Activated CD4-positive, alpha-beta T cell treated with anti-CD3 and anti-CD28 coated beads, Interleukin-2, amount 50 U/mL, for 1 hour (primary cell): Measurements from ENCODE around the gene ZNF536.
"Not testable (repeated sequence)": the region's sequence is repeated elsewhere in the genome, so short reads cannot be mapped to it uniquely, and the experiment has no call there.

ENCODE experiments used
- DNase-seq: peaks from one replicate; pipeline ENCODE4 v3.0.0-alpha.2; 2020

Gene ZNF536

DNA sequence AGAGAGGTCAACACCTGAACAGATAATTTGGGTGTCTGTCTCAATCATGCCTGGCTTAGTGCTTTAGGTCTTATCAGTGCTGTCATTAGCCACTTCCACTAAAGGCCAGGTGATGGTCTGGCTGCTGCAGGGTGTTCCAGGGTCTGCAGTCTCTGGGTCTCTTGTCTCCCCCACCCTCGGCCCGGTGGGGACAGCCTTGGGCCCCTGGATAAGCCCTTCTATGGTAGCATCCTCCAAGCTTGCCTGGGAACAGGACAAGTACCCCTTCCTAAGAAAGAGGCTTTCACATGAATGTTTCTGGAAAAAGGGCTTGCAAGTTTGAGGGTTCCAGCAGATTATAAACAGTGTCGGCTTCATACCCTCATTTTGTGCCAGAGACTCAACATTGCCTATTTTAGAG, 29.3 kb upstream of the ZNF536 start:
- DNase-seq, result no peak

DNA sequence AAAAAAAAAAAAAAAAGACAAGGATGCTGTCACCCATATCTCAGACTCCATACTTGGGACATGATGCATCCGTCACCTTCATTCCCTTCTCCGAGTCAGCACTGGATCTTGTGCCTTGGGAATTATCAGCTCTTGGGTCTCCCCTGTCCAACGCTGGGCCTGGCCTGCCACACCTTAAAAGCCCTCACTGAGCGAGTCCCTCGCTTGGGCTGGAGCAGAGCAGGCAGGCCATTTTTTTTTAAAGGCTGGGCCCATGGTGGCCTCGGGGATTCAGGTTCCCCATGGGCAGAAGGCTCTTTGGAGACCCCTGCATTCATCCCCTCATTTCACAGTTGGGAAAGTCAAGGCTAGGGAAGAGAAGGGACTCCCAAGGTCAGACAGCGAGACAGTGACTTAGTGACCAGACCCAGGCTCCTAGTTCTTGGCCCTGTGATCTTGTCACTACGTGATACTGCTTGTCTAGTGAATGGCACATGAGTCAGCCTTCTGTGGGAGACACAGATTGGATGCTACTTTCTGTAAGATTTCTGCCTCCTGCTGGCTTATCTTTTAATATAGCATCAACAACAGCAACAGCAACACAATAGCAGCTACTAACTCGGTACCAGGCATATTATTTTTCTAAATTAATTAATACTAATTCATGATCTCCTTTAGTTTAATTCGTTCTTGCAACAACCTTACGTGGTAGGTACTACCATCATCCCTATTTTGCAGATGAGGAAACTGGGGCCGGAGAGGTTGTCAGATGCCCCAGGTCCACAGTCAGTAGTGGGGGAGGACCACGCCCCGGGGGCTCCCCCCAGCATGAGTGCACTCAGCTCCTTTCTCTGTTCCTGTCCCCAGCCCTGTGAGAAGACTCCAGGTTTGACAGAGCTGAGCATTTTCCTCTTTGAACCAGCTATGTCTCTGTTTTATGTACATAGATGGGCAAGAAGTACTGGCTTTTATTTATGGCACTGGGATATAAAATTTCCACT, 27.4 kb upstream of the ZNF536 start:
- DNase-seq, result no peak

DNA sequence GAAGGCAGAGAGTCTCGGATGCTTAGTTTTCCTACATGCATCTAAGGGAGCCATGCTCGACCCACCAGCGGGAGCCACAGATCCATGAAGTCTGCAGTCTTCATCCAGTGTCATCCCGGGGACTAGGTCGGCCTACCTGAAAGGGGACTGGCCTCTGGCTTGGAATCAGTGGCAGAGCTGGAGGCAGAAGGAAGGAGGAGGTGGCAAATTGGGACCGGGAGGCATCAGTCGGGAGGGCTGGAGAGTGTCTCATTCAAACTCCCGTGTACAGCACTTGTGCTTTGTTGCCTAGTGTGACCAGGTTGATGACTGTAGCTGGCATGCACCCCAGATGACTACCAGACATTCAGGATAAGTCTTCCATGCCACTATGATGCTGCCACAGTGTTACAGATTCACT, 26.5 kb upstream of the ZNF536 start:
- no peak for DNase-seq

DNA sequence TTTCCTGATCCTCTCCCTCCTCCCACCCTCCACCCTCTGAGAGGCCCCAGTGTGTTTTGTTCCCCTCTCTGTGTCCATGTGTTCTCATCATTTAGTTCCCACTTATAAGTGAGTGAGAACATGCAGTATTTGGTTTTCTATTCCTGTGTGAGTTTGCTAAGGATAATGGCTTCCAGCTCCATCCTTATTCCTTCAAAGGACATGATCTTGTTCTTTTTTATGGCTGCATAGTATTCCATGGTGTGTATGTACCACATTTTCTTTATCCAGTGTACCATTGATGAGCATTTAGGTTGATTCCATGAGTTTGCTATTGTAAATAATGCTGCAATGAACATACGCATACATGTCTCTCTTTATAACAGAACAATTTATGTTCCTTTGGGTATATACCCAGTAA, 25.7 kb upstream of the ZNF536 start:
- not testable (repeated sequence) for DNase-seq

DNA sequence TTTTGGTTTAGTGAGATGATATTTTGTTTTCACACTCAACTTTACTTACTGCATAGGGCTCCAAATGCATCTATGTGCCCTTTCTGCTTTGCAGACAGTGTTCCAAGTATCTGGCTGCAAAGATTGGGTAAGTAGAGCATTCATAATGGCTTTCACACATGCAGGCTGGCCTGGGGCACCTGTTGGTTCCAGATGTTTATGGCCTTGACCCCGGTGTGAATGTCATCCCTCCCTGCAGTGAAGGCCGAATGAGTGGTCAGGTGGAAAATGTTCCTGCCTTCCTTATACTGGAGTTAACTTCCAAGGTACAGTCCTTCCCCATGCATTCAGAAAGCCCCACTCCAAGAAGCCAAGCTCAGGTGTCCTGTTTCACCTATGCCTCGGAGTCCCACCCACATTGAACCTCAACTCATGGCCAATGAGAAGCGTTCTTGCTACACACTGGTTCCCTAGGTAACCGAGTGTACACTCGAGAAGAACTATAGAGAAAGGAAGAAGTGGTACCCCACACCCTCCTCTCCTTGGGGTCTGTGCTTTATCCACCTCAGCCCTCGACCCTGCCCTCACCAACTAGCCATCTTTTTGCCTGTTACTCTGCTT, 23.0 kb upstream of the ZNF536 start:
- no peak for DNase-seq

DNA sequence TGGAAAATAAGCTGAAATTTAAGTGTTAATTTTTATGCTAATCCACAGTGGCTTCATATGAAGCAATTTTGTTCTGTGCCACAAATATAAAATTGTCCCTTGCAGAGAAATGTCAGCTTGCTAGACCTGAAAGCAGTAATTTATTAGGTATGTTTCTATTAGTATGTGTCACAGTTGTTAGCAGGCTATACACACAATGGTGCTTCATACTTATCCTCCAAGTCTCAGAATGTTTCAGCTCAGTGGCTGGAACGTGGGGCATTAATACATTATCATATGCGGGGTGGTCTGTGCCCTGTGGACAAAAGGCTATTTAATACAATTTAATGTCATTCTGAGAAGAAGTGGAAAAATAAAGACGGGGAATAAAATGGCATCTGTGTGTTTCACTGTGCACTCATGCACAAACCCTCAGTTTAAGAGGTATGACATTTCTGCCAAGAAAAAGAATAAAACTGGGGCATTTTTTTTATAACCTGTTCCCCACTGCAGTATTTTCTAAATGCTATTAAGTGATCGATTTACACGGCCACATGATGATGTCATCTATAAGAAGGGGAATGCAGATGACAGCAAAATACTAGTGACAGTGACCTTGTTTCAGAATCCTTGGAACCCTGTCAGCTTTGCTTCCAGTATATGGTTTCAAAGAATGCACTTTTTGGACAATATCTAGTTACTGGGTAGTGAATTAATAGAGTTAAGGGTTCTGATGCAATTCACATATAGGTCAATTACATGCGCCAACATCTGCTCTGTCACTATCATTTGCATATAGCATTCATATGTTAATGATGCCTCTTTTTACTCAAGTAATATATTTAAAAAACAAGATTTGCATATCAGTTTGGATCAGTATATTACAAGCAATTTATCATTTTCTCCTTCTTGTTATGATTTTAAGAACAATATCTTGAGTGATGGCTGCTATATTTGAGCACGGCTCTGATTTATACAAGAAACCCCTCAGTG, 21.2 kb upstream of the ZNF536 start:
- DNase-seq, result no peak

DNA sequence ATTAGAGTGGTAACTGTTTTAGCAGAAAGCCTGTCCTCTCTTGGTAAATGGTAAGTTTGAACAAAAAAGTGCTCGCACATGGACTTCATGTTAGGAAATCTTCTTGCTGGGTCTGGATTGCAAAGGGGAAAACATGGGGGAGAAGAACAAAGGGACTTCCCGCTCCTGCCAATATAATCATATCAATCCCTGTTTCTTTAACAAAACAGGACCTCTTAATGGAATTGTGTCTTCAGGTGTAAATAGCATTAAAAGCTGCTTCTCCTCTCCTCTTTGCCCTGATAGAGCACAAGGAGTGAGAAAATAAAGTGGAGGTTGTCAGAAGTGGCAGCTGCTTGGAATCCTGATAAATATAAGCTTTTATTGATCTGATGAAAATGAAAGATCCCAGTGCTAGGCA, 20.4 kb upstream of the ZNF536 start:
- DNase-seq, result no peak

DNA sequence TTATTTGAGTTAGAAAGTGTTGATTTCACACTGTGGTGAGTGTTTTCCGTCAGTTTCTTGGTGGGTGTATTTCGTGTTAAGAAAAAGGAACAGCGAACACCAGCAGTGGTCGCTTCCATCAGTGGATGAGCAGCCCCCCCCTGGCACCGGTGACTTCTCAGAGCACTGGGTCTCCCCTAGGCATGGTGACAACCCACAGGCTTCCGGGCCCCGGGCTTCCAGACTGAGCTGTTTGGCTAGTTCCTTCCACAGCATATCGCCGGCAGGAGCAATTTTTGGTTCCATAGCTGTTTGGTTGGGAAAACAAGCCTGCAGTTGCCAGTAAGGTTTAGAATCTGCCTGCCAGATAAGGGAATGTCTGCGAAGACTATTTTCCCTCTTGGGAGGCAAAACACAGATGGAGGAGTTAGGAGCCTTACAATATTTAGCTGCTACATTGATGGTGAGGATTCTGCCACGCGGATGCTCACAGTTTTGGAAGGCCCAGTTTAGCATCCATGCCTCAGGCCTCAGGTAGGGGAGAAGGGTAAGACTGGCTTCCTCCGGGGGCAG, 18.7 kb upstream of the ZNF536 start:
- no peak for DNase-seq

DNA sequence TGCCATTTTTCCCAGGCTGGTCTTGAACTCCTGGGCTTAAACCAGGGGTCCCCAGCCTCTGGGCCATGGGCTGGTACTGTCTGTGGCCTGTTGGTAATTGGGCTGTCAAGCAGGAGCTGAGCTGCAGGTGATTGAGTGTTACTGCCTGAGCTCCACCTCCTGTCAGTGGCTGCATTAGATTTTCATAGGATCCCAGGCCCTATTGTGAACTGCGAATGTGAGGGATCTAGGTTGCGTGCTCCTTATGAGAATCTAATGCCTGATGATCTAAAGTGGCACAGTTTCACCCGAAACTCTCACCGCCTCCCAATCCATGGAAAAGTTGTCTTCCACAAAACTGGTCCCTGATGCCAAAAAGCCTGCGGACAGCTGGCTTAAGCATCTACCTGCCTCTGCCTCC, 16.6 kb upstream of the ZNF536 start:
- DNase-seq, result no peak

DNA sequence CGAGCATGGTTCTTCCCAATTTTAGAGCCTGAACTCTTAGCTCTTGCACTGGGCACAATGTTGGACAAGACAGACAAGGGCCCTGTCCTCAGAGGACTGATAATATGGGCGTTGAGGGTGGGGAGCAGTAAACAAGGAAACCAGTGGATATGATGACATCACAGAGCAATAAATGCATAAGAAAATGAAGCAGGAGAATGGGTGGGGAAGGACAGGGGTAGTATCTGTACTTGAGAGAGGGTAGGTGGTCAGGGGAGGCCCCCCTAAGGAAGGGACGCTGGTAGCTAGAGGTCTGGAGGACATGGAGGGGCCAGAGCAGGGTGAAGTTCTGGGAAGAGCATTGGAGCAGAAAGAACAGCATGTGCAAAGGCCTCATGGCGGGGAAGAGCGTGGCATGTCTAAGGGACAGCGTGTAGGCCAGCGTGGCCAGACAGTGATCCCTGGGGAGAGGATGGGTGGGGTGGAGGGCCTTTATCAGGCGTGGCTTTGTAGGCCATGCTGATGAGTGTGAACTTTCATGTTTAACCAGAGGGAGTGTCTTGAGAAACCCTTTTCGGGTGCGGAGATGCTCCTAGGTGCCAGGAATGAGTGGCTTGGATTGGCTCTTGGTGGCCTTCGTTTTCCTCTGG, 15.1 kb upstream of the ZNF536 start:
- DNase-seq, result no peak

DNA sequence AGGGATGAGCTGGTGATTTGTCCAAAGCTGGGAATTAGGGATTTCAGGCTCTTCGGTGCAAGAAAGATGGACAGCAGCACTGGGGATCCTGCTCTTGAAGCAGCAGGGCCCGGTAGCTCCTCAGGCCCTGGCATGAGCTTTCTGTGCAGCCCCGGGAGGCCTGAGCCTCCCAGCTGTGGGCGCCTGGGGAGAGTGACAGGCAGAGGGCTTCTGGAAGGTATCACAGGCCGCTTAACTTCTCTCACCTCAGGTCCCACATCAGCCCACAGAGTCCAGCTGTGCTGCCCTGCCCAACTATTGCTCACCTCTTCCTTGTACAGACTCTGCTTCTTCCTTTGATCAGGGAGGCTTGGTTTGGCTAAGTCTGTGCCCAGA, 14.6 kb upstream of the ZNF536 start:
- DNase-seq, result no peak

DNA sequence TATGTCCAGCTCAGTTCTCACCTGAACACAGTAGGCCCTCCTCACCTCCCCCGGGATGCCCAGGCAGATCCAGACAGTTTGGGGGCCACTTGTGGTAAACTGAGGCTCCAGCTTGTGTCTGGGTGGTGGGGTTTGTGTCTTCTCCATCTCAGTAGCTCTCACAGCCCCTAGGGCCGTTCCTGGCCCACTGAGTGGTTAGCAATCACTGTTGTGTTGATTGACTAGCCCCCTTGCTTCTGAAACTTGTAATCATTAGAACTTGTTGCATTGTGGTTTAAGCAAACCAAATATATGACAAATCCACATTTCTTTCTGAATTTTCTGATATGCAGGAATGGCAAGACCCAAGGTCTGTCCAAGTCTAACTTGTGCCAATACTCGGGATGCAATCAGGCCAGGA, 13.9 kb upstream of the ZNF536 start:
- DNase-seq, result no peak

DNA sequence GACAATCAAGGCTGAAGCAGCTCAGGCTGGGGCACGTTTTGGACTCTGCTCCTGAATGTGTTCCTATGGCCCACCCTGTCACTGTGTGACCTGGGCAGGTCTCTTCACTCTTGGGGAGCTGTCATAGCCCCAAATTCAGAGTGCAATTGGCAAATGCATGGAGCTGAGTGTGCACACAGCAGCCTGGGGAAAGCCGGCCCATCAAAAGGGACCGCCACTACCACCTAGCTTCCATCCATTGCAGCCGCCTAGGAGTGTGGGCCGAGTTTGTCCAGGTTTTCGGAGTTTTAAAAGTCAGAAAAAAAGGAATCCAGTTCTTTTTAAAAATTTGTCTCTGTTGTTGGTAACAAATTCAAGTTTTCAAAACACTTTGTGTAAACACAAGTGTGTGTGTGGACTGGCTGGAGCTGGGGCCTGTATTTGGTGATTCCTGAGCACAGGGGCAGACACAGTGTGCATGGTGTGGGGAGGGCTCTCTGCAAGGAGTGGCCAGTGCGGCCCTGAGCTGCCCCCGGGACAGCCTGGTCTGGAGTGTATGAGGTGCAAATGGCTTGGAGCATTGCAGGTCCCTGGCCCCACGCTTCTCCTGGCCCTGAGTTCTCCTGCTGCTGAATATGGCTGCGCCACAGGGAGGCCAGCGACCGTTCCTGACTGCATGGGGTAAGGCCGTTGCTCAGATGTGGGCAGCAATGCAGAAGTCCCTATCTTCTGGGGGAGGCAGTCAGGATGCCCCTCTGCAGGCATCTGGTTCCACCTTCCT, 13.2 kb upstream of the ZNF536 start:
- DNase-seq, result no peak

DNA sequence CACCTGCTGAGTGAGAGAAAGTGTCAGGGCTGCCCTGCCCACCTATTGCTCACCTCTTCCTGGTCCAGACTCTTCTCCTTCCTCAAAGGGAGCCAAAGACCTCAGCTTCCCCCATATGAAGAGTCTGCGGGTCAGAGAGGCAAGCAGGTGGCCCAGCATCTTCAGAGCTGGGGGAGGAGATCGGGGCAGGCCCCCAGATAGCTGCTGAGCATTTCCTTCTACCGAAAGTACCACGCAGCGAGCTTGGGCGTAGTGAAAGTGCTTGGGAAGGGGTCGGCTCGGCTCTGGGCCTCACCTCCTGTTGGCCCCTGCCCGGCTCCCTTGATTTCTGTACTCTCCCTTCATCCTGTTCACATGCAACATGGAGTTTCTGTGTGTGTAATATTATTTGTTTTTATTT, 12.2 kb upstream of the ZNF536 start:
- DNase-seq, result no peak

DNA sequence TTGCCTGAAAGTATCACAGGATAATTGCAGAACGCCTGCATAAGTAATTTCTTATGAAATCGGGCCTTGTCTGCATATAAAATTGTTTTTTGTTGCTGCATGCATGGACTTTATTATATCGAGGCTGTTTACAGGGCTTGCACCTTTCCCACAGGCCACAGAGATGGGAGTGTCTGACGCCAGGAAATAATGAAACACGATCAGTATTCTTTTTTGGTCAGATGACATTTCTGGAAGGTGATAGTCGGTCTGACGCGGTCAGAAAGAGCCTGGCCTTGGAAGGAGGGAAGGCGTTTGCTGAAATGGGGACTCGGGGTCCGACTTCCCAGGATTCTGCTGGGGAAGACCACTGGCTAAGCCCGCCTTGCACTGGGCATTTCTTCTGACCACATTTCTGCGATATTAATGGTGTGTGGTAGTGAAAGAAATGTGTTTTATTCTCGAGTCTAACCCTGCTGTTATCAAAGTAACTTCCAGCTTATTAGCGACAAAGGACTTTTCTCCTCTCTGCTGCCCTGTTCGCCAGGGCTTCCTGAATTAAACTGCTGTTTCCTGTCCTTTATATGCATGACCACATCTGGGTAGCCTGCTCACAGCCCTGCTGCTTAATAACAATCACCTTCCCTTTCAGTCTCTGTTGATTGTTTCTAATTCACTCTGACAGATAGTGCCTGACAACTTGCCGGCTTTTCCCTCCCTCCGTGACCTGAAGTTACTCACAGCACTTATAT, 11.6 kb upstream of the ZNF536 start:
- no peak for DNase-seq

DNA sequence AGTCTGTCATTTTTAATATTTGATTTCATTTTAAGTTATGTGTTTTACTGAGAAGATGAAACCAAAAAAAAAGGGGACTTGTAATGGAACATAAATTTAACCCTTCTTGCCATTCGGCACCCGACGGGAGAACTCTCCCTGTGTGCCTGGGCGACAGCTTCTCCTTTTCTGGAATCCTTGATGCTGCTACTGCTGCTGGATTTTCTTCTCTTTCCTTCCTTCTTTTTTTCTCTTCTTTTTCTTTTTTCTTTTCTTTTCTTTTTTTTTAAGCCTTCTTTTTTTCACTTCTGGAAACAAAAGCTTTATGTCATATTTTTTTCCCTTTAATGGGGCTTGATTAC, 11.1 kb upstream of the ZNF536 start:
- no peak for DNase-seq

DNA sequence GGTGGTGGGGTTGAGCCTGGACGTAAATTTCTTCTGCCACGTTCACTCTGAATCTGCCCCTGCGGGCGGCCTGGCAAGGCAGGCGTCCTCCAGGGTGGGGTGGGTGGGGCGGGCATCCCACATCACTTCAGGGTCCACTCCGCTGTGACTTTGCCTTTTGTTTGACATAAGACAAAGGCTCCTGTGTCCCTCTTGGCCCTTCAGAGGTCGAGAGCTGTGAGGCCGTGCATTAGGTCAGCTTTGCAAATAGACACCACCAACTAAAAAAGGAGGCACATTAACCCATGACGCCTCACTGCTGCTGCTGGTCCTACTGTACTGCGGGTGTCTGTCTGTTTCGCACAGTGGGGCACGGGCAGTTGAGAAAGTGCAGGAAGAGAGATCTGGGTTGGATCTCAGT, 10.5 kb upstream of the ZNF536 start:
- DNase-seq, result no peak

DNA sequence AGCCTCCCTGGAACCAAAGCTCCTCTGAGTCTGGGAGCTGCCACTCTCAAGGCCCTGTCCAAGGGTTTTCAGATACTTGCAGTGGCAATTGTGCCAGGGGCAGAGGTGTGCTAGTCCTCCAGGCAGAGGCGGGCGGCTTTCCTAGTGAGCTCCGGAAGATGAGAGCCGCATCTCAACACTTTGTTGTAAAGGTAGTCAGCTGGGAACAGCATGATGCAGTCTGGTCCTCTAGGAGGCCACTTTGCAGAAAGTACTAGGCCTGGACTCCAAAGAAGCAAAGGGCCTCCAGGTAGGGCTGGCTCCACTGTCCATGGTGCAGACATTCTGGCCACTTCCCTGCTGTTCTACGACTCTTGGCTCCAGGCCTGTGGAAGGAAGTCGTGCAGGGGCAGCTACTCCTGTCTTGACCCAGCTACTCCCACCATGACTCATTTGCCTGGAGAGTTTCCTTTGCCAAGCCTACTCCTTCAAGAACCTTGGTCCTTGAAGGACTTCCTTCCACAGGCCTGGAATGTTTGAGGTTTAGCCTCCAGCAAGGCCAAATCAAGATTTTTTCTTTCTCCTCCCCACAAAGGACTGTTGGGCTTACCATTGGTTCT, 9.9 kb upstream of the ZNF536 start:
- no peak for DNase-seq

DNA sequence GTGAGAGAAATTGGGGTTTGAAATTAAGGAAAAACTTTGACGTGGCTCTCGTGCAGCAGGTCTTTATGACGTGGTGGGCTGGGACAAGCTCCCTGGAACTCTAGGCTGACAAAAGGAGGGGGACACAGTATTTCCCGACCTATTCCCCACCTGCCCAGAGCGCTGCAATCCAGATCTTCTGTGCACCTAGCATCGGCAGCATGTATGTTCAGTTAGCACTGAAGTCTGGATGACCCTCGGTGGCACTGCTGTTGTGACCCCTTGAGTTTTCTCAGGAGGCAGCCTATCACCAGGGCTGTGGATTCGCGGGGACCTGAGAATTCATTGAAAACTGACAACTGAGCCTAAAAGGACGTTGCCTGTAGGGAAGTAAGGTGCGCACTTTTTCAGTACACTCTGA, 9.1 kb upstream of the ZNF536 start:
- no peak for DNase-seq

DNA sequence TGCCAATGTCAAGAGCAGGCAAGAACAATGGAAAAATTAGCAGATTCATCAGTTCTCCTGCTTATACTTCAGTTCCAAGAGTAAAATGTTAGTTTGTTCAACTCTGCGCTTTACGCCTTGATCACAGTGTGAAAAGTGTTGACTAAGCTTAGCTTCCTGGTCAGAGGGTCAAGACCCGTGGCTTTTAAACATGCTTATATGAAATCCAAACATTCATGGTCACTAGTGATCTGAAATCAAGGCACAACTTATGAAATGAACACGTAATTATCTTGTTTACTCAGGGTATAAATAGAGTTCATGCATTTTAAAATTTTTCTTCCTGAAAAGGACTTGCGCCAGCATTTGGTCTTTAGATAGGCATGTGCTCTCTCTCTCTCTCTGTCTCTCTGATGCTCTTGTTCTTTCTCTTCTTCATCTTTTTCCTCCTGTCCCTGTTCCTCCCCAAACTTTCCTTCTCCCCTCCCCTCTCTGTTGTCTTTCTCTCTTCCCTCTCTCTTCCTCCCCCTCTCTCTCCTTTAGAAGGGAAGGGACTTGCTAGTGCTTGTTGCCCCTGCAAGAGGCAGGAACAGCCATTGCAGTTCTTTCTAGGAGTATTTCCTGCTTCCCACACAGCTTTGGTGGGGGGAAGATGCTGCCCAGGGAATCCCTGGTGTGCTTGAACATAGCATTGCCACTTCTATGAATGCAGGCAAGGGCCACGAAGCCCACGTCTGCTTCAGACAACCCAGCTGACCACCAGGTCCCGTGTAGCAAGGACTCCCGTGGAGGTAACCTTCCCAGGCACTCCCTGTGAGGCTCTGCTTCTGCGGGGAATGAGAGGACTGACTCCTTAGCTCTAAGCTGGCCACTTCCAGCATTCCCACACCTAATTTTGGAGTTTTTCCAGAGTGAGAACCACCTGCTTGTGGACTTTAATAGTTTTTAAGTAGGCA, 7.1 kb upstream of the ZNF536 start:
- DNase-seq, result no peak
